Subcutaneous preadipocyte (primary cell): ENCODE results near the gene CLEC3A. TPM values are rescaled to one million over a fixed set of nuclear protein-coding genes. Genes with fewer than 3 reads are reported as not detected.

Experiments used
- total RNA-seq: library from RNA; depleted of rRNA; stranded (reverse); fragments of >200 nt; gene quantifications from 2 replicates; pipeline ENCODE4 v1.2.3, GENCODE V29; 2012

The CLEC3A gene
- not detected in 2 replicates for total RNA-seq

GRCh38 chr16:78022347-78023060, at the start of gene CLEC3A:
TSS of gene CLEC3A (plus strand) at chr16:78022548. CDS start at chr16:78022627, 79 bp downstream.

Other genes with a start within 250 kb of the CLEC3A start
- gene VAT1L, start 234.0 kb upstream of the CLEC3A start, total RNA-seq: under 0.01 and 0.20 TPM in 2 replicates
- 15.4 and 15.6 TPM in 2 replicates for gene WWOX, start 77.1 kb downstream of the CLEC3A start, total RNA-seq